ENCODE data around the gene HSPH1.

Gene HSPH1

GRCh38 chr13:31161557-31162150 lies at the start of gene HSPH1:
TSS of gene HSPH1 (minus strand) at chr13:31161904. CDS start at chr13:31161582, 322 bp downstream.
- TF ChIP-seq CTCF (IDR thresholded peaks at IDR 0.05; ENCODE audit: low read depth, low read length), result no peak
- peak within 1 kb of the TSS; percentile 93 for H3K4me3 ChIP-seq (ENCODE audit: low read depth, low read length)

- TF ChIP-seq CTCF (IDR thresholded peaks at IDR 0.05; ENCODE audit: low read depth, low read length), result no peak
Measured at GRCh38 chr13:31209841-31210210, 48.1 kb upstream of the HSPH1 start.

GRCh38 chr13:31209172-31209840 lies 47.6 kb upstream of the HSPH1 start:
- no peak overlapping the region for H3K4me3 ChIP-seq (ENCODE audit: low read depth, low read length)
- no peak for TF ChIP-seq CTCF (IDR thresholded peaks at IDR 0.05; ENCODE audit: low read depth, low read length)

More at GRCh38 chr13:31209841-31210210, 48.1 kb upstream of the HSPH1 start:
- no peak overlapping the region for H3K4me3 ChIP-seq (ENCODE audit: low read depth, low read length)

GRCh38 chr13:31208559-31209122 lies 46.9 kb upstream of the HSPH1 start:
- no peak for TF ChIP-seq CTCF (IDR thresholded peaks at IDR 0.05; ENCODE audit: low read depth, low read length)
- H3K4me3 ChIP-seq (ENCODE audit: low read depth, low read length), result no peak overlapping the region

GRCh38 chr13:31207661-31208552 lies 46.2 kb upstream of the HSPH1 start:
- no peak for TF ChIP-seq CTCF (IDR thresholded peaks at IDR 0.05; ENCODE audit: low read depth, low read length)
- H3K4me3 ChIP-seq (ENCODE audit: low read depth, low read length), result no peak overlapping the region

GRCh38 chr13:31204592-31204991 lies 42.9 kb upstream of the HSPH1 start:
- no peak for TF ChIP-seq CTCF (IDR thresholded peaks at IDR 0.05; ENCODE audit: low read depth, low read length)
- H3K4me3 ChIP-seq (ENCODE audit: low read depth, low read length), result no peak overlapping the region
